Measurements from ENCODE around the gene MAP7D1.

DNA sequence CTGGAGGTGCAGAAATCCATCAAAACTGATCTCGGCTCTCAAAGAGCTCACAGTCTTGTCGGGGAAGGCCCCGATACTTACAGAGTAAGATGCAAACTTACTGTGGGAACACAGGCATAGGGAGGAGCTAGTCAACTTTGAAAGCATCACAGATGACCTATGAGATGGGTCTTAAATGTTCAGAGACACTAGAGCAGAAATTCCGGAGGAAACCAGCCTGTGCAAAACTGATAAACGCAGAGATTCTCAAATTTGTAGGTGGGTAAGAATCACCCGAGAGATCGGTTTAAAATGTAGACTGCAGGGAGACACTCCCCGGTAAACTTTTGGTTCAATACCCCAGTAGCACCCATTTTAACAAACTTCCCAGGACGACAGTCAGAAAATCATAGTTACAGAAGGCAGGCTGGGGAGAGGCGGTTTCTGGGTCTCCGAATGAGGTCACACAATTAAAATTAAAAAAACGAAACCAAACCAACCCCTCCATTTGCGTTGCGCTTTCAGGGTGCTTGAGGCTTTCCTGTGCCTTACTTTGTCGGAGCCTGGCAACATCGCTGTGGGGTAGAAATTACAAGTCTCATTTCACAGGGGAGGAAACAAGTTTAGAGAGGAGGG is 67.5 kb downstream of the MAP7D1 start:
- no peak for TF ChIP-seq KDM1A (IDR thresholded peaks at IDR 0.05; ENCODE audit: borderline replicate concordance)
- TF ChIP-seq JUND (IDR thresholded peaks at IDR 0.05; ENCODE audit: low read depth, low read length), result no peak
- no peak for TF ChIP-seq IRF3 (IDR thresholded peaks at IDR 0.05)
